ENCODE results near the gene AURKB.

- TF ChIP-seq, protein P1, sequence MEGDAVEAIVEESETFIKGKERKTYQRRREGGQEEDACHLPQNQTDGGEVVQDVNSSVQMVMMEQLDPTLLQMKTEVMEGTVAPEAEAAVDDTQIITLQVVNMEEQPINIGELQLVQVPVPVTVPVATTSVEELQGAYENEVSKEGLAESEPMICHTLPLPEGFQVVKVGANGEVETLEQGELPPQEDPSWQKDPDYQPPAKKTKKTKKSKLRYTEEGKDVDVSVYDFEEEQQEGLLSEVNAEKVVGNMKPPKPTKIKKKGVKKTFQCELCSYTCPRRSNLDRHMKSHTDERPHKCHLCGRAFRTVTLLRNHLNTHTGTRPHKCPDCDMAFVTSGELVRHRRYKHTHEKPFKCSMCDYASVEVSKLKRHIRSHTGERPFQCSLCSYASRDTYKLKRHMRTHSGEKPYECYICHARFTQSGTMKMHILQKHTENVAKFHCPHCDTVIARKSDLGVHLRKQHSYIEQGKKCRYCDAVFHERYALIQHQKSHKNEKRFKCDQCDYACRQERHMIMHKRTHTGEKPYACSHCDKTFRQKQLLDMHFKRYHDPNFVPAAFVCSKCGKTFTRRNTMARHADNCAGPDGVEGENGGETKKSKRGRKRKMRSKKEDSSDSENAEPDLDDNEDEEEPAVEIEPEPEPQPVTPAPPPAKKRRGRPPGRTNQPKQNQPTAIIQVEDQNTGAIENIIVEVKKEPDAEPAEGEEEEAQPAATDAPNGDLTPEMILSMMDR (conservative IDR thresholded peaks at IDR 0.05; ENCODE audit: low read depth, low read length), result no peak
- TF ChIP-seq EZH2 (IDR thresholded peaks at IDR 0.05; ENCODE audit: borderline replicate concordance, low read depth, low read length, poor library complexity, severe bottlenecking), result no peak
Measured at GRCh38 chr17:8192070-8192815, 18.1 kb downstream of the AURKB start.

Data from A673 (cell line).